GM19467 (cell line): Measurements from ENCODE around the gene BRD8.

Source experiments
- ATAC-seq: cut with Tn5 transposase; IDR thresholded peaks from one replicate; pipeline ENCODE4 v1.9.1; 2021; ENCODE audit warnings: mild to moderate bottlenecking, moderate library complexity; ENCODE audit not compliant: unreplicated experiment

The BRD8 gene

DNA sequence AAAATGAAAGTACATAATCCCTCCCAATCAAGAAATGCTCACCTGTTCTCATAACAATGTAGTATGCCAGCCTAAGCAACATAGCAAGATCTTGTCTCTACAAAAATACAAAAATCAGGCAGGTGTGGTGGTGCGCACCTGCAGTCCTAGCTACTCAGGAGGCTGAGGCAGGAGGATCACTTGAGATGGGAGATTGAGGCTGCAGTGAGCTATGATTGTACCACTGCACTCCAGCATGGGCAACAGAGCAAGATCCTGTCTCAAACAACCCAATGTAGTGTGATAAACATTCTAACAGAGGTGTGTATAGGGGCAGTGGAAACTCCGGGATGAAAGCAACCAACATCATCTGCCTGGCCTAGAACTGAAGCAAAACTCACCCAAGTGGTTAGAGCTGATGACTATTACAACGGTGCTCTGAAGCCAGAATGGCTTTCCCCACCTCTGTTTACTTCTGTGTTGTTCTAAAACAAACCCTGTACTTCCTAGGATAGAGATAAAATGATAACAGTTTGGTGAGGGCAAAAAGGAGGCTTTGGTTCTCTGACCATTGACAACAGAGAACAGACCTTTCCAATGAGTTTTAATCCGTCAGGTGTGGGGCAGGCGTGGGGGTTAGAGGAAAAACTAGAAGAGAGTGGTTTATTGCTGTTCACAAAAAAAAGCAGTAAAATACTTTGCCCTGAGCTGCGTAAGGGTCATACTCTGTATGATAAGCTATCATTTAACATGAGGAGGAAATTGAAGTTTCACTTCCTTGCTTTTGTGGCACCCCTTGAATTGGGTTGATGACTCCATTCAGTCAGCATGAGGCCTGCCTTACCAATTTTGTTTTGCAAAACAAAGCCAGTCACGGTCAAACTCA, 75.7 kb downstream of the BRD8 start:
- ATAC-seq: no peak

DNA sequence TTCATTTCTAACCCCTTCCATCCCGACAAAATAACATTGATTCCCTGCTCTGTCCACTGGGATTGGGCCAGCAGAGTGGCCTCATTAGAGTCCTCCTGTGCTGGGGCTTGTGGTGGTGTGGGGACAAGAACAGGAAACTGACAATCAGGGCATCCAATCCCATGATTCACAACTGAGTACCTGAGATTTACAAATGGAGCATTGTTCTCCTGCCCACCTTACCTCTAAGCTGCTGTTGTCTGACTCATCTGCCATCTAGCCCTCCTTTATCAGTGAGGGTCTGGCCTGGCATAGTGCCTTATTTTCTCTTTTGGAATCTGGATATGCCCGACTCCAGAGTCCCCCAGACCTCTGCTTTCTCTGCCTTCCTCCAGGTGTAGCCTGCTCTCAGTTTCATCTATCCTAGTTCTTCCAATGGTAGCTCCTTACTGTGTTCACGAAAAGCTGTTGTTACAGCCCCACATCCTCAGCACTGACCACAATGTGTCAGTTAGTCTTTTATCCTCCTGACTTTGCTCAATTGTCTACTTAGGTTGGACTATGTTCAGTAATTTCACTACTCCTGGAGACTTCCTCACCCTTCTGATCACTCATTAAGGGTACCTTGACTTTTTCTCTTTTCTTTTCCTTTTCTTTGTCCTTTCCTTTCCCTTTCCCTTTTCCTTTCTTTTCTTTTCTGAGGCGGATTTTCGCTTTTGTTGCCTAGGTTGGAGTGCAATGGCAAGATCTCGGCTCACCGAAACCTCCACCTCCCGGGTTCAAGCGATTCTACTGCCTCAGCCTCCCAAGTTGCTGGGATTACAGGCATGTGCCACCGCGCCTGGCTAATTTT, 81.2 kb downstream of the BRD8 start:
- ATAC-seq: no peak

DNA sequence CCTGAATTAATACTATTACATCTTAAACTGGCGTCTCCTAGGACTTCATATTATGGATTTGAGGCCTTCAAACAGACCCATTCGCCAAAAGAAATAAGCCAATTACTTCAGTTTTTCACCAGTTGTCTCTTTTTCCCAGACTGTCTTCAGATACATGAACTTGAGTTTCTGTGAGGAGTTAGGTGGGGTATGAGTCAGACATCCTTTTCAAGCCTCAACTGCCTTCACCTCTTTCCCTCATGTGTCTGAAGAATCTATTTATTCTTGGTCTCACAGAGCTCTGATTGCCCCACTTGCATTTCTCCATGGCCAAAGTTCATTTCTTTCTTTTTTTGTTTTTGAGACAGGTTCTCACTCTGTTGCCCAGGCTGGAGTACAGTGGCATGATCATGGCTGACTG, 82.1 kb downstream of the BRD8 start:
- no peak for ATAC-seq

DNA sequence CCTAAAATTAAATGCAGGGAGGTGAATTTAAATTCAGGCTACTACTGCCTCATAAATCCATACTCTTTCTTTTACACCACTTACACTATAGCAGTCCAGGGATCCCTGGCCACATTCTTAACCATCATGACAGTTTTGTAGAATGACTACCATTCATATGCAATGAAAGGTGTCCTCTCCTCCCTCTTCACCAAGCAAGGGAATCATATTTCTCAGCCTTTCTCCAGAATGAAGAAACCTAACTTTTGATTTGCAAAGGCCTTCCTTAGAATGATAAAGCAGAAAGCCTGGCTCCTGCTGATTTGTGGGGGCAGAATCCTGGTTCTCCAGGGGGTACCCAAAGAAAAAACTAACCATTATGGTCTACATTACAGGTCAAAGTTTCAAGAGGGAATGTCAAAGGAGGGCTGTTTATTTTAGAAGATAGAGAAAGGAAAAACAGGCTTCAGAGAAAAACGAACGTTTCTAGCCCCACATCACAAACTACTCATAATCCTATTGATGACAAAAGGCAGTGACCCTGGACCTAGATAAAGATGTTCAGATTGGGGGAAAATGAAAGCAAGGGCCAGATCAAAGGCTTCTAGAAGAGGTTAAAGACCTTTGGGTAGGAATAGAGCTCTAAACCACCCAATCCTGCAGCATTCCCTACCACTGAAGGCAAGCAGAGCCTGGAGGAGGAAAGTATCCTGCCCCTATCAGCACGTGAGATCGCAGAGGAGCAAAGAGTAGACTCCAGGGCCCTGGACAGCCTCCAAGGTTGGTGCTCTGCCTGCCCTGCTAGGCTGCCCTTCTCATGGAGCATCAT, 83.1 kb downstream of the BRD8 start:
- no peak for ATAC-seq

DNA sequence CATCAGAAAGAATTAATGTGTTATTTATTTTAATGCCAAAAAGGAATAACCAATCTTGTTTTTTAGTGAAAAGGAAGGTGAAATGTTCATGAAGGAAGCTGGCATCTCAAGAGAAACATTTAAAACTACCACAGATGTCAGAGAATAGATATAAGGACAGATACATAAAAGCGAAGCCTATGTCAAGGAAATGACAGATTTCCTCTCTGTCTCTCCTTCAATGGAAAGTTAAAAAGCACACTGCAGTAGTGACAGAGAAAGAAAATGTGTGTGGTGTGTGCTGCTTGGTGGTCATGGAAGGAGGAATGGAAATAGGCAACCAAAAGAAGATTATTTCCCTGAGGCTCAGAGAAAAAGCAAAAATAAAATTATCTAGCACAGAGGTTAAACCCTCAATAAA, 85.4 kb downstream of the BRD8 start:
- no peak for ATAC-seq

DNA sequence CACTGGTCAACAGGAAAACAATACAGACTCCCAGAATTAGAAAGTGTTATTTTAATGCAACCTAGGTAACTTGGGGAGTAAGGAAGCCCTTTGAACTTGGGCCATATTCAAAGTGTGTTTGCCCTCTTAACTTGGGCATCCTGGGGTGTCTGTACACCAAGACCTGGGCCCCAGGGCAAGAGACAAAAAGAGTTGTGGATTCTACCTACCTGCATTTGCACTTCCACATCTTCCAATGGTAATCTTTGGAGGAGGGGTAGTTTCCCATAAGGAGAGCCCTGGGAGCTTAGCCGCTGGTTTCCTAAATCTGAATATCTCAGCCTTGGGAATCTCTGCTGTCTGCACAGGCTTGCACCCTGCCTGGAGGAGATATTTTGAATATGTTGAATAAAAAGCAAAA, 86.1 kb downstream of the BRD8 start:
- ATAC-seq: no peak

DNA sequence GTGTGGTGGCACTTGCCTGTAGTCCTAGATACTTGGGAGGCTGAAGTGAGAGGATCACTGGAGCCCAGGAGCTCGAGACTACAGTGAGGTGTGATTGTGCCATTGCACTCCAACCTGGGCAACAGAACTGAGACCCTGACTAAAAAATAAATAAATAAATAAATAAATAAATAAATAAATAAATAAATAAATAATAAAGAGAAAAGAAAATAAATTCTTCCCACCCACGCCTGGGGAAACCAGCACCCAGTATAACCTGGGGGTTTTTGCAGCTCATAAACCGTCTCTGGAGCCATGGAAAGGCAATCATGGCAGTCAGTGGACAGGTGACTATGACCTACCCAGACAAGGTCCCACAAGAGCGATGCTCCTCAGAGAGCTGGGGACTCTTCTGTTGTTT, 86.7 kb downstream of the BRD8 start:
- ATAC-seq: no peak
